Sigmoid colon (tissue), 7 donors: ENCODE data around the gene ADRA2A. TPM values are rescaled to one million over a fixed set of nuclear protein-coding genes. Genes with fewer than 3 reads are reported as not detected.

Source experiments
- DNase-seq: peaks from one replicate; pipeline ENCODE4 v3.0.0-alpha.2; 2019
- H3K27ac ChIP-seq, 4 donors: fragments of 200-600 bp; sonication (generic); one replicate each; pipeline ENCODE4 v1.5.1; 2016 to 2019; ENCODE audit warnings: mild to moderate bottlenecking in 1 of 4
- H3K27me3 ChIP-seq, 3 donors: fragments of 200-600 bp; sonication (generic); one replicate each; pipeline ENCODE4 v1.5.1; 2019; ENCODE audit warnings: mild to moderate bottlenecking in 1 of 3
- H3K36me3 ChIP-seq, 4 donors: fragments of 200-600 bp; sonication (generic); one replicate each; pipeline ENCODE4 v1.5.1; 2016 to 2019
- H3K4me1 ChIP-seq, 4 donors: fragments of 200-600 bp; sonication (generic); one replicate each; pipeline ENCODE4 v1.5.1; 2017 to 2019
- H3K4me3 ChIP-seq, 4 donors: fragments of 200-600 bp; sonication (generic); one replicate each; pipeline ENCODE4 v1.5.1; 2017 to 2019; ENCODE audit warnings: mild to moderate bottlenecking in 2 of 4, moderate library complexity in 1 of 4
- H3K9me3 ChIP-seq, 4 donors: fragments of 200-600 bp in 3 of 4; sonication (generic) in 3 of 4; one replicate each; pipeline versions ENCODE4 v1.5.1 to v1.6.1; 2013 to 2019
- EP300 ChIP-seq, 4 donors: sonication (generic); formaldehyde crosslinking; IDR thresholded peaks; one replicate each; pipeline ENCODE4 v1.6.1; 2017; ENCODE audit warnings: antibody characterized with exemption in 4 of 4
- POLR2A ChIP-seq, 2 donors: fragments of 450-650 bp; IDR thresholded peaks; one replicate each; pipeline ENCODE4 v1.6.1; 2016; ENCODE audit warnings: antibody characterized with exemption in 2 of 2, mild to moderate bottlenecking in 2 of 2, moderate library complexity in 2 of 2
- POLR2AphosphoS5 ChIP-seq, 4 donors: sonication (generic); formaldehyde crosslinking; IDR thresholded peaks; one replicate each; pipeline ENCODE4 v1.6.1; 2017; ENCODE audit warnings: antibody characterized with exemption in 4 of 4
- WGBS, 2 donors: extraction: QIAGEN DNeasy Blood & Tissue Kit; methylation state at CpG; one replicate each; pipeline ENCODE4 v1.1.7; 2013; 5-methylcytosine and 5-hydroxymethylcytosine counted together
- intact Hi-C: fragments of 100-400 bp; cut with DNase I; formaldehyde crosslinking; loops from one replicate; pipeline ENCODE4 v1.15.1; 2023
- polyA plus RNA-seq, 3 donors: library from polyadenylated mRNA; stranded (reverse); fragments of 200-250 nt; gene quantifications; one replicate each; pipeline ENCODE4 v1.2.3, GENCODE V29; 2013
- total RNA-seq, 4 donors: library from RNA; depleted of rRNA; stranded (reverse); fragments of >200 nt; gene quantifications; one replicate each; pipeline ENCODE4 v1.1.0, GENCODE V29; 2016
- TF ChIP-seq, protein P1 (sequence below), 4 experiments: fragments of 450-650 bp in 3 of 4; fragments of 200-600 bp in 1 of 4; IDR thresholded peaks; one replicate each; pipeline ENCODE4 v1.5.1; 2016 to 2019; ENCODE audit warnings: antibody characterized with exemption in 4 of 4, mild to moderate bottlenecking in 3 of 4, moderate library complexity in 2 of 4
- donor health status: healthy with polysubstance abuse.
- donor health status: Bipolar disorder and iron deficiency.
- donor health status: healthy.

The ADRA2A gene
- total and polyA plus RNA-seq, 7 donors, result 1.5 to 6.2 (median 3.9) TPM

DNA sequence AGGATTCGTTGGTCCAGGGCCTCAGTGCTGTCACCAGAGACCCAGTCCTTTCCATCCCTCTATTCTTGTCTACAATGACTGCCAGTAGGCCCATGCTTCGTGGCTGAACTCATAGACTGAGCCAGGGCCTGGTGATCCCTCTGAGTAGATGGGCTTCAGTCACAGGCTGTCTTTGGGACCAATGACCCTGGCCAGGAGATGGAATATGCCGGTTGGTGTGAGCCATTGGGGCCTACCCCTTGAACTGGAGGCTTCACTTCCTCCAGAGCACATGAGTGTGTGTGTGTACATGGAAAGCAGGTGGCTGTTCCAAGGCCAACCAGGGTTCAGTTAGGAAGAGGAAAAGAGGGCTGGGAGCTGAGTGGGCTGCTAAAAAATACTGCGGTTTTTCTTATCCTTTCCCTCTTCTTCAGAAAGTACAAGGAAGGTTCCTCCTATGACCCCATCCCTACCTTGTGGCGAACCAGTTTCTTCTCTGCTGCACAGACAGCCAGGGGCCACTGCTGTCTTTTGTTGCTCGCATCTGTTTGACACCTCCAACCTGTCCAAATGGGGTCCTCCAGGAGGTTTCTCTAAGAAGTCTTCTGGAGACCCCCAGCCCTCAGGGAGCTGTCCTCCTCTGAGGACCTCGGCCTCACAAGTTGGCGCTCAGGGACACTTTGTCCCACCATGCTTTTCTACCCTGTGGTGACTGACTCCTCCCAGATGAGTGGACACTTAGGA, 36.6 kb downstream of the ADRA2A start:
- no peak for DNase-seq
- Histone ChIP-seq H3K4me3 (no peak overlapping the region), H3K4me1 (no peaks in the 10 kb centered on the region), H3K36me3 (no peaks in the 10 kb centered on the region), H3K9me3 (no peaks in the 10 kb centered on the region), H3K27me3 (no peaks in the 10 kb centered on the region), H3K27ac (no peak overlapping the region)
- TF ChIP-seq EP300 (IDR thresholded peaks at IDR 0.05), result no peak
- TF ChIP-seq, protein P1, sequence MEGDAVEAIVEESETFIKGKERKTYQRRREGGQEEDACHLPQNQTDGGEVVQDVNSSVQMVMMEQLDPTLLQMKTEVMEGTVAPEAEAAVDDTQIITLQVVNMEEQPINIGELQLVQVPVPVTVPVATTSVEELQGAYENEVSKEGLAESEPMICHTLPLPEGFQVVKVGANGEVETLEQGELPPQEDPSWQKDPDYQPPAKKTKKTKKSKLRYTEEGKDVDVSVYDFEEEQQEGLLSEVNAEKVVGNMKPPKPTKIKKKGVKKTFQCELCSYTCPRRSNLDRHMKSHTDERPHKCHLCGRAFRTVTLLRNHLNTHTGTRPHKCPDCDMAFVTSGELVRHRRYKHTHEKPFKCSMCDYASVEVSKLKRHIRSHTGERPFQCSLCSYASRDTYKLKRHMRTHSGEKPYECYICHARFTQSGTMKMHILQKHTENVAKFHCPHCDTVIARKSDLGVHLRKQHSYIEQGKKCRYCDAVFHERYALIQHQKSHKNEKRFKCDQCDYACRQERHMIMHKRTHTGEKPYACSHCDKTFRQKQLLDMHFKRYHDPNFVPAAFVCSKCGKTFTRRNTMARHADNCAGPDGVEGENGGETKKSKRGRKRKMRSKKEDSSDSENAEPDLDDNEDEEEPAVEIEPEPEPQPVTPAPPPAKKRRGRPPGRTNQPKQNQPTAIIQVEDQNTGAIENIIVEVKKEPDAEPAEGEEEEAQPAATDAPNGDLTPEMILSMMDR (IDR thresholded peaks at IDR 0.05), result no peak
- no peak for TF ChIP-seq POLR2A (IDR thresholded peaks at IDR 0.05)
- TF ChIP-seq POLR2AphosphoS5 (IDR thresholded peaks at IDR 0.05), result no peak
- WGBS, 2 donors, result 94 to 95% methylated on average over 8 of the region's 8 CpGs
- intact Hi-C loops, result no loop called here

- no peaks in the 10 kb centered on the region for H3K9me3 ChIP-seq
- H3K4me3 ChIP-seq, result no peak overlapping the region
- no peak for TF ChIP-seq POLR2A (IDR thresholded peaks at IDR 0.05)
- TF ChIP-seq POLR2AphosphoS5 (IDR thresholded peaks at IDR 0.05), result no peak
- no peak for TF ChIP-seq EP300 (IDR thresholded peaks at IDR 0.05)
- TF ChIP-seq, protein P1 (IDR thresholded peaks at IDR 0.05), result no peak
- DNase-seq, result no peak
- H3K36me3 ChIP-seq, result no peaks in the 10 kb centered on the region
- no peaks in the 10 kb centered on the region for H3K27me3 ChIP-seq
- 68 to 87% methylated on average over 12 of the region's 12 CpGs for WGBS, 2 donors
- H3K27ac ChIP-seq, result no peak overlapping the region
- intact Hi-C loops, result no loop called here
- no peaks in the 10 kb centered on the region for H3K4me1 ChIP-seq
Measured at GRCh38 chr10:111113961-111114757, 37.3 kb downstream of the ADRA2A start.

DNA sequence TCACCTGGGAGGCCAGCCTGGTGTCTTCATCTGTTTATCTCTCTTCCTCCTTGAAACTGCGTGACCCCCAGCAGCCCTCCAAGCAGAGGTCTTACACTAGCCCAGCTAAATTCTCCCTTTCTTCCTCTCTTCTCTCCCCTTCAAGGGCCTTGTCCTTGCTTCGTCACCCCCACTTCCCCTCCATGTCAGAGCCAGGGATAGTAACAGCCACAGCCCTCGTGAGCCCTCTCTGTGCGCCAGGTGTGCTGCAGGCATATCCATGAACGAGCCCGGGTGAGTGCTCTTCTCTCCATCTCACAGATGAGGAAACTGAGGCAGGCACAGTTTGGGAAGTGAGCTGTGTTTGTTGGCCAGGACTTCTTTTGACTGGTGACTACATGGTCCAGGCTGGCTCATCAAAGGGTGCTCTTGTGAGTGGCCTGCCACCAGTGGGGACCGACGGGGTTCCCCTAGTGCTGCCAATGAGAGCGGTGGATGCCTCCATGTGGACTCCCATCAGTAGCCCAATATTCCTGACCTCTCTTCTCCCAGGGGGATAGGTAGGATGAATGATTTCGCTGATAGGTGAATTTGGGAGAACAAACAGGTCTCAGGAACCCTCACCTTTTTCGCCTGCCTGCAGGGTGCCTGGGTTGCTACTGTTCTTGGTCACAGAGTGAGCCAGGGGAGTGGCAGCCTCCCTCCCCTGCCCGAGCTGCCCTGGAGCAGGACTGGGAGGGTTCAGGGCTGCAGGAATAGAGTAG, 38.1 kb downstream of the ADRA2A start:
- no peak for DNase-seq
- TF ChIP-seq POLR2AphosphoS5 (IDR thresholded peaks at IDR 0.05), result no peak
- TF ChIP-seq POLR2A (IDR thresholded peaks at IDR 0.05), result no peak
- TF ChIP-seq, protein P1 (IDR thresholded peaks at IDR 0.05), result no peak
- no peak for TF ChIP-seq EP300 (IDR thresholded peaks at IDR 0.05)
- intact Hi-C loops, result no loop called here
- no peak overlapping the region for H3K27ac ChIP-seq
- no peak overlapping the region for H3K4me3 ChIP-seq
- H3K36me3 ChIP-seq, result no peaks in the 10 kb centered on the region
- no peaks in the 10 kb centered on the region for H3K9me3 ChIP-seq
- 79 to 92% methylated on average over 12 of the region's 12 CpGs for WGBS, 2 donors
- H3K4me1 ChIP-seq, result no peaks in the 10 kb centered on the region
- H3K27me3 ChIP-seq, result no peaks in the 10 kb centered on the region

GRCh38 chr10:111116211-111116610, 39.4 kb downstream of the ADRA2A start:
- 91 to 92% methylated on average over 9 of the region's 9 CpGs for WGBS, 2 donors
- DNase-seq, result no peak
- TF ChIP-seq EP300 (IDR thresholded peaks at IDR 0.05) (no peak), POLR2AphosphoS5 (IDR thresholded peaks at IDR 0.05) (no peak), POLR2A (IDR thresholded peaks at IDR 0.05) (no peak)
- TF ChIP-seq, protein P1 (IDR thresholded peaks at IDR 0.05), result no peak

More at GRCh38 chr10:111116211-111116610, 39.4 kb downstream of the ADRA2A start:
- Histone ChIP-seq H3K27ac (no peak overlapping the region), H3K4me3 (no peak overlapping the region), H3K27me3 (no peaks in the 10 kb centered on the region), H3K4me1 (no peaks in the 10 kb centered on the region), H3K9me3 (no peaks in the 10 kb centered on the region), H3K36me3 (no peaks in the 10 kb centered on the region)
- intact Hi-C loops, result no loop called here
